DOHH2 (cell line): Measurements from ENCODE around the gene PRKN.

Experiments
- H3F3A ChIP-seq: fragments of 200-600 bp; sonication (generic), shearing (Covaris generic); 2 replicates; pipeline ENCODE4 v1.6.0; 2016; ENCODE audit warnings: antibody characterized with exemption, mild to moderate bottlenecking; ENCODE audit not compliant: control insufficient read depth, insufficient read depth
- H3K27ac ChIP-seq: fragments of 200-600 bp; sonication (generic); 2 replicates; pipeline ENCODE4 v1.5.1; 2014; ENCODE audit warnings: low read depth, mild to moderate bottlenecking, low read length, moderate library complexity
- H3K27me3 ChIP-seq: fragments of 200-600 bp; sonication (generic); 2 replicates; pipeline ENCODE4 v1.6.1; 2014; ENCODE audit warnings: mild to moderate bottlenecking, low read length, mixed read lengths; ENCODE audit not compliant: control insufficient read depth
- H3K36me3 ChIP-seq: fragments of 200-600 bp; sonication (generic); 2 replicates; pipeline ENCODE4 v1.6.1; 2014; ENCODE audit warnings: mild to moderate bottlenecking, low read length, moderate library complexity, mixed read lengths; ENCODE audit not compliant: control insufficient read depth
- H3K4me1 ChIP-seq: fragments of 200-600 bp; sonication (generic); 2 replicates; pipeline ENCODE4 v1.6.1; 2014; ENCODE audit warnings: mild to moderate bottlenecking, low read length, mixed read lengths; ENCODE audit not compliant: control insufficient read depth
- H3K4me2 ChIP-seq: fragments of 200-600 bp; sonication (generic); 2 replicates; pipeline ENCODE4 v1.6.0; 2014; ENCODE audit warnings: mild to moderate bottlenecking, low read length, moderate library complexity
- H3K4me3 ChIP-seq: fragments of 200-600 bp; sonication (generic); 2 replicates; pipeline ENCODE4 v1.5.1; 2014; ENCODE audit warnings: mild to moderate bottlenecking, low read length, mixed read lengths
- H3K79me2 ChIP-seq: fragments of 200-600 bp; sonication (generic); 2 replicates; pipeline ENCODE4 v1.6.1; 2014; ENCODE audit warnings: mild to moderate bottlenecking, low read length, mixed read lengths; ENCODE audit not compliant: control insufficient read depth
- H3K9me2 ChIP-seq: fragments of 200-600 bp; sonication (generic); replicated peaks from 2 replicates; pipeline ENCODE4 v1.6.1; 2014; ENCODE audit warnings: mild to moderate bottlenecking, low read length, mixed read lengths; ENCODE audit not compliant: control insufficient read depth
- H3K9me3 ChIP-seq: fragments of 200-600 bp; sonication (generic); 2 replicates; pipeline ENCODE4 v1.6.1; 2014; ENCODE audit warnings: antibody characterized with exemption, low read length, mixed read lengths; ENCODE audit not compliant: control insufficient read depth, insufficient read depth
- H4K20me1 ChIP-seq: fragments of 200-600 bp; sonication (generic); 2 replicates; pipeline ENCODE4 v1.6.0; 2014; ENCODE audit warnings: low read depth, mild to moderate bottlenecking, antibody characterized with exemption, low read length, moderate library complexity; ENCODE audit not compliant: control insufficient read depth, insufficient read depth
- CTCF ChIP-seq: fragments of 200-600 bp; sonication (generic); IDR thresholded peaks from one replicate; pipeline ENCODE4 v1.5.1; 2014; ENCODE audit warnings: antibody characterized with exemption, mild to moderate bottlenecking, low read depth, low read length; ENCODE audit not compliant: poor library complexity, severe bottlenecking
- EZH2phosphoT487 ChIP-seq: fragments of 200-600 bp; sonication (generic); IDR thresholded peaks from 2 replicates; pipeline ENCODE4 v1.6.1; 2017; ENCODE audit warnings: borderline replicate concordance, mild to moderate bottlenecking, antibody characterized with exemption, low read length, moderate library complexity, mixed read lengths

Gene PRKN

GRCh38 chr6:161542346-161542980, 1185.1 kb downstream of the PRKN start:
- Histone ChIP-seq H3K4me1 (no peaks in the 10 kb centered on the region), H3K27me3 (no peaks in the 10 kb centered on the region), H3K4me2 (no peak overlapping the region), H3K79me2 (no peaks in the 10 kb centered on the region), H3K27ac (no peak overlapping the region), H3F3A (no peaks in the 10 kb centered on the region), H3K9me2 (no peaks in the 10 kb centered on the region), H4K20me1 (no peaks in the 10 kb centered on the region), H3K36me3 (no peaks in the 10 kb centered on the region), H3K9me3 (no peaks in the 10 kb centered on the region), H3K4me3 (no peak overlapping the region)
- TF ChIP-seq CTCF (no peak), EZH2phosphoT487 (no peak)

DNA sequence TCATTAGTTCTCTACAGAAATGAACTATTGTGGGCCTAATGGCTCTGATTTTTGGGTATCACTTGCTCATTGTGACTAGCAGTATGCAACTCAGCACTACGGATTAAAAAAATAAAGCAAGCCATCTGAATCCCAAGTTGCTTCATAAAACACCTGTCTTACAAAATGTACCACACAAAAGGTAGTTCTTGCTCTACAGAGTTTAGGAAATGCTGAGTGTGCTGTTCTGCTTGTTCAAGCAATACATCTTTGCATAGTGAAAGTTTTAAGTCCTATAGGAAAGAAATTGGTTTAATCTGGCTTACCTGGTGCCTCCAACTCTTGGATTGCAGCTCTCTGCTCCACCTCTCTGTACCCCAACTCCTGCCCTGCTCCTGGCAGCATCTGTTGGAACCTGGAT, 1187.0 kb downstream of the PRKN start:
- Histone ChIP-seq H3K27me3 (no peaks in the 10 kb centered on the region), H3K9me2 (no peaks in the 10 kb centered on the region), H3K79me2 (no peaks in the 10 kb centered on the region), H3F3A (no peaks in the 10 kb centered on the region), H3K4me3 (no peak overlapping the region), H3K4me1 (no peaks in the 10 kb centered on the region), H3K9me3 (no peaks in the 10 kb centered on the region), H3K36me3 (no peaks in the 10 kb centered on the region), H4K20me1 (no peaks in the 10 kb centered on the region), H3K27ac (no peak overlapping the region), H3K4me2 (no peak overlapping the region)
- no peak for TF ChIP-seq CTCF
- TF ChIP-seq EZH2phosphoT487 = no peak

- H3F3A ChIP-seq = no peaks in the 10 kb centered on the region
- no peaks in the 10 kb centered on the region for H3K36me3 ChIP-seq
- H3K27me3 ChIP-seq = no peaks in the 10 kb centered on the region
- no peaks in the 10 kb centered on the region for H3K9me3 ChIP-seq
- H3K4me2 ChIP-seq = no peak overlapping the region
- H4K20me1 ChIP-seq = no peaks in the 10 kb centered on the region
- TF ChIP-seq EZH2phosphoT487 = no peak
- no peak for TF ChIP-seq CTCF
- no peaks in the 10 kb centered on the region for H3K9me2 ChIP-seq
- H3K27ac ChIP-seq = no peak overlapping the region
- no peak overlapping the region for H3K4me3 ChIP-seq
- no peaks in the 10 kb centered on the region for H3K79me2 ChIP-seq
- no peaks in the 10 kb centered on the region for H3K4me1 ChIP-seq
Measured at GRCh38 chr6:161536224-161536630, 1191.3 kb downstream of the PRKN start.
